COLO829 (cell line): ENCODE results near the gene XPR1.
A peak's percentile ranks its signal among the peaks of the same experiment; 100 is the strongest.
"Not testable (repeated sequence)": the region's sequence is repeated elsewhere in the genome, so short reads cannot be mapped to it uniquely, and the experiment has no call there.

Experiments
- DNase-seq: peaks from one replicate; pipeline ENCODE4 v3.0.0; 2012; ENCODE audit warnings: low spot score

XPR1 gene

GRCh38 chr1:180785887-180786286, 154.1 kb downstream of the XPR1 start:
- no peak for DNase-seq

GRCh38 chr1:180786624-180787023, 154.8 kb downstream of the XPR1 start:
- no peak for DNase-seq

- no peak for DNase-seq
Measured at GRCh38 chr1:180787628-180788307, 155.9 kb downstream of the XPR1 start.

GRCh38 chr1:180789460-180789859, 157.6 kb downstream of the XPR1 start:
- DNase-seq: no peak

- DNase-seq: not testable (repeated sequence)
Measured at GRCh38 chr1:180791152-180791551, 159.3 kb downstream of the XPR1 start.

GRCh38 chr1:180791806-180792205, 160.0 kb downstream of the XPR1 start:
- DNase-seq: no peak

GRCh38 chr1:180793451-180793850, 161.6 kb downstream of the XPR1 start:
- no peak for DNase-seq

- no peak for DNase-seq
Measured at GRCh38 chr1:180796897-180797640, 165.2 kb downstream of the XPR1 start.

GRCh38 chr1:180800945-180801344, 169.1 kb downstream of the XPR1 start:
- no peak for DNase-seq

- DNase-seq: no peak
Measured at GRCh38 chr1:180802813-180803212, 171.0 kb downstream of the XPR1 start.

- DNase-seq: no peak
Measured at GRCh38 chr1:180805316-180805715, 173.5 kb downstream of the XPR1 start.

- no peak for DNase-seq
Measured at GRCh38 chr1:180811298-180811697, 179.5 kb downstream of the XPR1 start.

GRCh38 chr1:180811886-180812285, 180.1 kb downstream of the XPR1 start:
- DNase-seq: no peak

- DNase-seq: no peak
Measured at GRCh38 chr1:180814258-180814657, 182.4 kb downstream of the XPR1 start.

GRCh38 chr1:180815188-180815587, 183.4 kb downstream of the XPR1 start:
- DNase-seq: no peak

- DNase-seq: no peak
Measured at GRCh38 chr1:180816132-180816531, 184.3 kb downstream of the XPR1 start.

- DNase-seq: peak; percentile 27
Measured at GRCh38 chr1:180821970-180822369, 190.1 kb downstream of the XPR1 start.

GRCh38 chr1:180831507-180831906, 199.7 kb downstream of the XPR1 start:
- DNase-seq: not testable (repeated sequence)

- DNase-seq: not testable (repeated sequence)
Measured at GRCh38 chr1:180833180-180833579, 201.4 kb downstream of the XPR1 start.

GRCh38 chr1:180836449-180836848, 204.6 kb downstream of the XPR1 start:
- no peak for DNase-seq

GRCh38 chr1:180837020-180837419, 205.2 kb downstream of the XPR1 start:
- DNase-seq: no peak

GRCh38 chr1:180838535-180838934, 206.7 kb downstream of the XPR1 start:
- DNase-seq: no peak

GRCh38 chr1:180839547-180839946, 207.7 kb downstream of the XPR1 start:
- no peak for DNase-seq

- DNase-seq: no peak
Measured at GRCh38 chr1:180841415-180841814, 209.6 kb downstream of the XPR1 start.
